ENCODE results near the gene HMGXB3. TPM values are rescaled to one million over a fixed set of nuclear protein-coding genes. Genes with fewer than 3 reads are reported as not detected.
A peak's percentile ranks its signal among the peaks of the same experiment; 100 is the strongest.

HMGXB3 gene
- total and polyA plus RNA-seq, 2 of the 13 experiments (the other 11 are each of a cell fraction or from before 2014, with no cell fraction given), result 18.8 to 23.8 TPM

DNA sequence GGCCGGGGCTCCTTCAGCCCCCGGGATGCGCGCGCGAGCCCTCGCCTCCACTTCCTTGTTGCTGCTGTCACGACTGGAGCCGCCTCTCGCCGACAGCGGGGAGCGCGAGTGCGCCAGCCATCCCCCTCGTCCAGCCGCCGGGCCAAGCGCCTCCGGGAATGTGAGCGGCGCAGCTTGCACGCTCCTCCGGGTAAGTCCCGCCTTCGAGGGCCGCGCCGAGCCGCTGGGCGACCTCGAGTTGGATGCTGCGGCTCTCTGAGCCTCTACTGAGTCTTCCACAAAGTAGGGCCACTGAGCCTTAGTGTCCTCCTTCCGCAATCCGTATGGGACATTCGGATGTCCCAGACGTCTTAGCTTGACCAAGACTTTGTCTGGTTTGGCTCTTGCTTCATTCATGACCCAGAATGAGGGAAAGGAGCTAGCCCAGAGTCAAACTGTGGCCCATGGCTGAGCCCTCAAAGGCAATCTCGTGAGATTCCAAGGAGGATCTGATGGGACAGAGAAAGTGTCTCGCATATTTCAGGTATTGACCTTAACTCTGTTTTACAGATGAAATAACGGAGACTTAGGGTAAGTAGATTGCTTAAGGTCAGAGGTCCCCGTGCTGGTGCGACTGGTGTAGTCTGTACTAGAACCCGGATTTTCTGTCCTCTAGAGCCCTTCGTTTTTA is 586 bp downstream of the HMGXB3 start (continued):
- TF ChIP-seq ZNF337 (CRISPR knock-in tag; IDR thresholded peaks at IDR 0.05; ENCODE audit: borderline replicate concordance, low read depth) (no peak), CCDC6 (CRISPR knock-in tag; IDR thresholded peaks at IDR 0.05) (0 out of 2 replicates have a peak, but pooled peaks have one; percentile 36), RXRB (CRISPR knock-in tag; IDR thresholded peaks at IDR 0.05; ENCODE audit: borderline replicate concordance) (no peak), ZBTB14 (CRISPR knock-in tag; IDR thresholded peaks at IDR 0.05) (0 out of 2 replicates have a peak, but pooled peaks have one; percentile 19), CEBPZ (IDR thresholded peaks at IDR 0.05; ENCODE audit: low read length) (no peak), ZNF264 (CRISPR knock-in tag; IDR thresholded peaks at IDR 0.05) (no peak), XBP1 (CRISPR knock-in tag; IDR thresholded peaks at IDR 0.05) (no peak), CSRNP1 (CRISPR knock-in tag; IDR thresholded peaks at IDR 0.05) (no peak), ZBTB21 (CRISPR knock-in tag; IDR thresholded peaks at IDR 0.05) (no peak), REL (CRISPR knock-in tag; conservative IDR thresholded peaks at IDR 0.05) (0 out of 2 replicates have a peak, but pooled peaks have one; percentile 14), ZNF280D (CRISPR knock-in tag; IDR thresholded peaks at IDR 0.05) (no peak), ZMYM2 (CRISPR knock-in tag; IDR thresholded peaks at IDR 0.05) (no peak), ZNF12 (CRISPR knock-in tag; IDR thresholded peaks at IDR 0.05) (no peak), CBFB (CRISPR knock-in tag; IDR thresholded peaks at IDR 0.05) (no peak), MEF2D (CRISPR knock-in tag; IDR thresholded peaks at IDR 0.05) (no peak), ZNF350 (CRISPR knock-in tag; IDR thresholded peaks at IDR 0.05; ENCODE audit: borderline replicate concordance, low read depth) (no peak), PLRG1 (conservative IDR thresholded peaks at IDR 0.05) (no peak)
- TF ChIP-seq, protein P1, sequence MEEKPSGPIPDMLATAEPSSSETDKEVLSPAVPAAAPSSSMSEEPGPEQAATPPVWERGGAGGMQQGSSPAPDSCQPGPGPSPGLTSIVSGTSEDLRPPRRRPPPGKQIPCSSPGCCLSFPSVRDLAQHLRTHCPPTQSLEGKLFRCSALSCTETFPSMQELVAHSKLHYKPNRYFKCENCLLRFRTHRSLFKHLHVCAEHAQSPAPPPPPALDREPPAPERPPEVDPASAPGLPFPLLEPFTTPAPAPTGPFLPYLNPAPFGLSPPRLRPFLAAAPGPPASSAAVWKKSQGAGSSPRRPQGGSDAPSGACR (CRISPR knock-in tag; IDR thresholded peaks at IDR 0.05), result no peak
